Measurements from ENCODE around the gene CPA4. TPM values are rescaled to one million over a fixed set of nuclear protein-coding genes. Genes with fewer than 3 reads are reported as not detected.

The CPA4 gene
- total RNA-seq, 1 experiment from 2014 or later: 3.1 TPM

- DNase-seq (ENCODE audit: low read depth, low spot score) (no peak), ATAC-seq (no peak)
- Histone ChIP-seq H3K4me1 (ENCODE audit: control insufficient read depth, insufficient read depth, low read length) (no peaks in the 10 kb centered on the region), H3K4me3 (ENCODE audit: low read depth in 2 of 2, low read length in 2 of 2) (no peak overlapping the region), H3K9me3 (ENCODE audit: control insufficient read depth, insufficient read depth, low read depth, low read length) (no peaks in the 10 kb centered on the region), H3K27ac (ENCODE audit: low read length) (no peak overlapping the region), H3K36me3 (ENCODE audit: control insufficient read depth, insufficient read depth, low read length) (no peaks in the 10 kb centered on the region), H3K27me3 (ENCODE audit: control insufficient read depth, insufficient read depth, low read length) (no peaks in the 10 kb centered on the region)
- in situ Hi-C loops (cut with HindIII; ENCODE audit: low pct_unique_long_range_greater_than_20kb, low sequenced_read_pairs): no loop called here
- intact Hi-C loops (cut with micrococcal nuclease; ENCODE audit: unreplicated experiment): no loop called here
- TF ChIP-seq TCF7L2 (IDR thresholded peaks at IDR 0.05; ENCODE audit: low read depth, low read length) (no peak), POLR2AphosphoS5 (IDR thresholded peaks at IDR 0.05; ENCODE audit: low read depth, low read length) (no peak), SIN3A (IDR thresholded peaks at IDR 0.05; ENCODE audit: borderline replicate concordance, insufficient read depth, low read depth, low read length) (no peak)
- TF ChIP-seq, protein P1, sequence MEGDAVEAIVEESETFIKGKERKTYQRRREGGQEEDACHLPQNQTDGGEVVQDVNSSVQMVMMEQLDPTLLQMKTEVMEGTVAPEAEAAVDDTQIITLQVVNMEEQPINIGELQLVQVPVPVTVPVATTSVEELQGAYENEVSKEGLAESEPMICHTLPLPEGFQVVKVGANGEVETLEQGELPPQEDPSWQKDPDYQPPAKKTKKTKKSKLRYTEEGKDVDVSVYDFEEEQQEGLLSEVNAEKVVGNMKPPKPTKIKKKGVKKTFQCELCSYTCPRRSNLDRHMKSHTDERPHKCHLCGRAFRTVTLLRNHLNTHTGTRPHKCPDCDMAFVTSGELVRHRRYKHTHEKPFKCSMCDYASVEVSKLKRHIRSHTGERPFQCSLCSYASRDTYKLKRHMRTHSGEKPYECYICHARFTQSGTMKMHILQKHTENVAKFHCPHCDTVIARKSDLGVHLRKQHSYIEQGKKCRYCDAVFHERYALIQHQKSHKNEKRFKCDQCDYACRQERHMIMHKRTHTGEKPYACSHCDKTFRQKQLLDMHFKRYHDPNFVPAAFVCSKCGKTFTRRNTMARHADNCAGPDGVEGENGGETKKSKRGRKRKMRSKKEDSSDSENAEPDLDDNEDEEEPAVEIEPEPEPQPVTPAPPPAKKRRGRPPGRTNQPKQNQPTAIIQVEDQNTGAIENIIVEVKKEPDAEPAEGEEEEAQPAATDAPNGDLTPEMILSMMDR (IDR thresholded peaks at IDR 0.05): no peak
- TF ChIP-seq, protein P2, sequence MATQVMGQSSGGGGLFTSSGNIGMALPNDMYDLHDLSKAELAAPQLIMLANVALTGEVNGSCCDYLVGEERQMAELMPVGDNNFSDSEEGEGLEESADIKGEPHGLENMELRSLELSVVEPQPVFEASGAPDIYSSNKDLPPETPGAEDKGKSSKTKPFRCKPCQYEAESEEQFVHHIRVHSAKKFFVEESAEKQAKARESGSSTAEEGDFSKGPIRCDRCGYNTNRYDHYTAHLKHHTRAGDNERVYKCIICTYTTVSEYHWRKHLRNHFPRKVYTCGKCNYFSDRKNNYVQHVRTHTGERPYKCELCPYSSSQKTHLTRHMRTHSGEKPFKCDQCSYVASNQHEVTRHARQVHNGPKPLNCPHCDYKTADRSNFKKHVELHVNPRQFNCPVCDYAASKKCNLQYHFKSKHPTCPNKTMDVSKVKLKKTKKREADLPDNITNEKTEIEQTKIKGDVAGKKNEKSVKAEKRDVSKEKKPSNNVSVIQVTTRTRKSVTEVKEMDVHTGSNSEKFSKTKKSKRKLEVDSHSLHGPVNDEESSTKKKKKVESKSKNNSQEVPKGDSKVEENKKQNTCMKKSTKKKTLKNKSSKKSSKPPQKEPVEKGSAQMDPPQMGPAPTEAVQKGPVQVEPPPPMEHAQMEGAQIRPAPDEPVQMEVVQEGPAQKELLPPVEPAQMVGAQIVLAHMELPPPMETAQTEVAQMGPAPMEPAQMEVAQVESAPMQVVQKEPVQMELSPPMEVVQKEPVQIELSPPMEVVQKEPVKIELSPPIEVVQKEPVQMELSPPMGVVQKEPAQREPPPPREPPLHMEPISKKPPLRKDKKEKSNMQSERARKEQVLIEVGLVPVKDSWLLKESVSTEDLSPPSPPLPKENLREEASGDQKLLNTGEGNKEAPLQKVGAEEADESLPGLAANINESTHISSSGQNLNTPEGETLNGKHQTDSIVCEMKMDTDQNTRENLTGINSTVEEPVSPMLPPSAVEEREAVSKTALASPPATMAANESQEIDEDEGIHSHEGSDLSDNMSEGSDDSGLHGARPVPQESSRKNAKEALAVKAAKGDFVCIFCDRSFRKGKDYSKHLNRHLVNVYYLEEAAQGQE (IDR thresholded peaks at IDR 0.05; ENCODE audit: insufficient read depth in 1 of 2, low read depth in 2 of 2, low read length in 1 of 2): no peak
- ChIA-PET POLR2A (no interaction called here), CTCF (no interaction called here)
- no TSS peak for BruUV-seq (replicated peaks)
Observed at GRCh38 chr7:130303551-130303950, 10.6 kb downstream of the CPA4 start.

DNA sequence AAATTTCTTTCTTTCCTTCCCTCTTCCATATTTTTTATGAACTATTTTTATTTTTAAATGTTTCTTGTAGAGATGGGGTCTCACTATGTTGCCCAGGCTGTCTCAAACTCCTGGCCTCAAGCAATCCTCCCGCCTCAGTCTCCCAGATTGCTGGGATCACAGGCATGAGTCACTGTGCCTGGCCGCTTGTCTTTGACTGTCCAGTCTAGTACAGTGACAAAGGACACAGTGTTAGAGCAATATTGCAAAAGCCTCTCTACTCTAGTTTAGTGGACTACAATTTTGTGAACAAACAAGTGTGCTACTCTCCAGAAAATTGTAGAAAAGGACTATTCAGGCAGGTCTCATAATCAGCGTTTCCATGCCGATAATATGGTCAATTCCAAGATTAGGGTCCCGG, 11.0 kb downstream of the CPA4 start:
- intact Hi-C loops (cut with micrococcal nuclease; ENCODE audit: unreplicated experiment): no loop called here
- DNase-seq (ENCODE audit: low read depth, low spot score): no peak
- TF ChIP-seq, protein P1 (IDR thresholded peaks at IDR 0.05): no peak
- TF ChIP-seq TCF7L2 (IDR thresholded peaks at IDR 0.05; ENCODE audit: low read depth, low read length): no peak
- no peak for TF ChIP-seq POLR2AphosphoS5 (IDR thresholded peaks at IDR 0.05; ENCODE audit: low read depth, low read length)
- TF ChIP-seq, protein P2 (IDR thresholded peaks at IDR 0.05; ENCODE audit: insufficient read depth in 1 of 2, low read depth in 2 of 2, low read length in 1 of 2): no peak
- TF ChIP-seq SIN3A (IDR thresholded peaks at IDR 0.05; ENCODE audit: borderline replicate concordance, insufficient read depth, low read depth, low read length): no peak
- CTCF ChIA-PET: no interaction called here
- Histone ChIP-seq H3K9me3 (ENCODE audit: control insufficient read depth, insufficient read depth, low read depth, low read length) (no peaks in the 10 kb centered on the region), H3K36me3 (ENCODE audit: control insufficient read depth, insufficient read depth, low read length) (no peaks in the 10 kb centered on the region), H3K27me3 (ENCODE audit: control insufficient read depth, insufficient read depth, low read length) (no peaks in the 10 kb centered on the region), H3K4me1 (ENCODE audit: control insufficient read depth, insufficient read depth, low read length) (no peaks in the 10 kb centered on the region), H3K4me3 (ENCODE audit: low read depth in 2 of 2, low read length in 2 of 2) (no peak overlapping the region), H3K27ac (ENCODE audit: low read length) (no peak overlapping the region)
- no peak for ATAC-seq
- POLR2A ChIA-PET: no interaction called here
- in situ Hi-C loops (cut with HindIII; ENCODE audit: low pct_unique_long_range_greater_than_20kb, low sequenced_read_pairs): no loop called here
- no TSS peak for BruUV-seq (replicated peaks)
